ENCODE results near the gene KLHL12.

- TF ChIP-seq CTCF (IDR thresholded peaks at IDR 0.05): no peak
- TF ChIP-seq POLR2AphosphoS5 (IDR thresholded peaks at IDR 0.05): no peak
- TF ChIP-seq POLR2A (IDR thresholded peaks at IDR 0.05): no peak
Observed at GRCh38 chr1:202959276-202959620, 32.2 kb upstream of the KLHL12 start.

Measured in gastroesophageal sphincter (tissue), 3 donors.